GM23338 (cell line): ENCODE measurements around the gene CRTC1.

ENCODE experiments used
- CREB1 ChIP-seq: fragments of 250-450 bp; sonication (Bioruptor Pico); IDR thresholded peaks from 2 replicates; pipeline ENCODE4 v1.5.0; 2020; ENCODE audit warnings: low read depth, mild to moderate bottlenecking, moderate library complexity
- CTCF ChIP-seq, 2 experiments: fragments of 200-600 bp in 1 of 2; sonication (generic) in 1 of 2; conservative IDR thresholded peaks; 2 replicates each; pipeline versions ENCODE4 v1.5.1 to v1.6.1; 2016 to 2017; ENCODE audit warnings: antibody characterized with exemption in 2 of 2, low read depth in 2 of 2, mild to moderate bottlenecking in 2 of 2, moderate library complexity in 1 of 2
- ETS1 ChIP-seq: IDR thresholded peaks from 2 replicates; pipeline ENCODE4 v1.6.1; 2016; ENCODE audit warnings: antibody characterized with exemption
- EZH2 ChIP-seq: fragments of 200-600 bp; sonication (generic); IDR thresholded peaks from one replicate; pipeline ENCODE4 v1.8.0; 2017; ENCODE audit warnings: antibody characterized with exemption, mild to moderate bottlenecking, low read depth; ENCODE audit not compliant: unreplicated experiment
- EZH2phosphoT487 ChIP-seq: fragments of 200-600 bp; sonication (generic); IDR thresholded peaks from one replicate; pipeline ENCODE4 v1.8.1; 2018; ENCODE audit warnings: antibody characterized with exemption; ENCODE audit not compliant: unreplicated experiment
- JUNB ChIP-seq: IDR thresholded peaks from one replicate; pipeline ENCODE4 v1.6.1; 2016; ENCODE audit warnings: antibody characterized with exemption; ENCODE audit not compliant: unreplicated experiment
- POLR2AphosphoS5 ChIP-seq: IDR thresholded peaks from 2 replicates; pipeline ENCODE4 v1.6.1; 2016; ENCODE audit warnings: antibody characterized with exemption, low read depth
- REST ChIP-seq: IDR thresholded peaks from one replicate; pipeline ENCODE4 v1.6.1; 2018; ENCODE audit warnings: antibody characterized with exemption; ENCODE audit not compliant: unreplicated experiment
- ZNF114 ChIP-seq: fragments of 250-450 bp; sonication (Bioruptor Pico); IDR thresholded peaks from 2 replicates; pipeline ENCODE4 v1.5.0; 2020; ENCODE audit warnings: mild to moderate bottlenecking, moderate library complexity
- ZNF331 ChIP-seq: fragments of 250-450 bp; sonication (Bioruptor Pico); IDR thresholded peaks from 2 replicates; pipeline ENCODE4 v1.5.0; 2020; ENCODE audit warnings: low read depth, mild to moderate bottlenecking, moderate library complexity

- no peak for TF ChIP-seq EZH2
- no peak for TF ChIP-seq EZH2phosphoT487
- TF ChIP-seq CTCF (conservative IDR thresholded peaks at IDR 0.05; ENCODE audit: low read depth in 2 of 2) = no peak
- no peak for TF ChIP-seq POLR2AphosphoS5
- no peak for TF ChIP-seq REST
- TF ChIP-seq JUNB = no peak
- no peak for TF ChIP-seq CREB1 (CRISPR knock-in tag)
- no peak for TF ChIP-seq ZNF331 (CRISPR knock-in tag)
- TF ChIP-seq ETS1 = no peak
- TF ChIP-seq ZNF114 (CRISPR knock-in tag) = no peak
Observed at GRCh38 chr19:18634612-18635297, 48.7 kb upstream of the CRTC1 start.
